Mucosa of rectum (tissue), 2 donors: ENCODE measurements around the gene USP32.
A peak's percentile ranks its signal among the peaks of the same experiment; 100 is the strongest.
"Not testable (repeated sequence)": the region's sequence is repeated elsewhere in the genome, so short reads cannot be mapped to it uniquely, and the experiment has no call there.

ENCODE experiments used
- H3K27ac ChIP-seq, 2 donors: one replicate each; pipeline ENCODE4 v1.7.0; 2013; ENCODE audit warnings: inconsistent platforms in 2 of 2, low read depth in 2 of 2, low read length in 2 of 2
- H3K27me3 ChIP-seq, 2 donors: one replicate each; pipeline ENCODE4 v1.7.0; 2013; ENCODE audit warnings: low read length in 2 of 2; ENCODE audit not compliant: control insufficient read depth in 2 of 2, insufficient read depth in 2 of 2
- H3K36me3 ChIP-seq, 2 donors: one replicate each; pipeline ENCODE4 v1.7.0; 2013; ENCODE audit warnings: low read length in 2 of 2; ENCODE audit not compliant: control insufficient read depth in 2 of 2, insufficient read depth in 2 of 2
- H3K4me1 ChIP-seq, 2 donors: one replicate each; pipeline ENCODE4 v1.7.0; 2013; ENCODE audit warnings: low read length in 2 of 2, mild to moderate bottlenecking in 1 of 2; ENCODE audit not compliant: control insufficient read depth in 2 of 2, insufficient read depth in 2 of 2
- H3K4me3 ChIP-seq, 2 donors: one replicate each; pipeline ENCODE4 v1.7.0; 2013; ENCODE audit warnings: low read length in 2 of 2
- H3K9ac ChIP-seq, 2 donors: one replicate each; pipeline ENCODE4 v1.7.0; 2013; ENCODE audit warnings: low read length in 2 of 2, low read depth in 1 of 2, mild to moderate bottlenecking in 1 of 2
- H3K9me3 ChIP-seq, 2 donors: one replicate each; pipeline ENCODE4 v1.7.0; 2013; ENCODE audit warnings: low read length in 2 of 2; ENCODE audit not compliant: control insufficient read depth in 2 of 2
- donor health status: healthy.
- donor health status: Normal muscosa, but diverticular disease.

USP32 gene

GRCh38 chr17:60248618-60249289 lies 143.2 kb downstream of the USP32 start:
- Histone ChIP-seq H3K9me3 (no peaks in the 10 kb centered on the region), H3K4me1 (no peaks in the 10 kb centered on the region), H3K4me3 (no peak overlapping the region), H3K27me3 (no peaks in the 10 kb centered on the region), H3K27ac (peak overlapping the region; percentile 3 to 27), H3K36me3 (no peaks in the 10 kb centered on the region), H3K9ac (no peak overlapping the region)

- H3K27ac ChIP-seq, result no peak overlapping the region
Observed at GRCh38 chr17:60247836-60248461, 144.0 kb downstream of the USP32 start.

DNA sequence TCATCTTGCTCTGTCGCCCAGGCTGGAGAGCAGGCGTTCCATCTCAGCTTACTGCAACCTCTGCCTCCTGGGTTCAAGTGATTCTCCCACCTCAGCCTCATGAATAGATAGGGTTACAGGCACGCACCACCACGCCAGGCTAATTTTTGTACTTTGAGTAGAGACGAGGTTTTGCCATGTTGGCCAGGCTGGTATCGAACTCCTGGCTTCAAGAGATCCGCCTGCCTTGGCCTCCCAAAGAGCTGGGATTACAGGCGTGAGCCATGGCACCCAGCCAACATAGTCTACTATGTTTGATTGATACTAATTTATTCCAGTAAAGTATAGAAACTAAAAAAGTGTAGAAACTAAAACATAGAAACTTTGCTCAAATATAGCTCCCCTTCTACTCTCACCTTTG lies 147.3 kb downstream of the USP32 start:
- no peak overlapping the region for H3K9ac ChIP-seq
- no peak overlapping the region for H3K27ac ChIP-seq
- no peaks in the 10 kb centered on the region for H3K4me1 ChIP-seq

More at GRCh38 chr17:60247836-60248461, 144.0 kb downstream of the USP32 start:
- no peaks in the 10 kb centered on the region for H3K27me3 ChIP-seq
- no peaks in the 10 kb centered on the region for H3K4me1 ChIP-seq
- no peaks in the 10 kb centered on the region for H3K9me3 ChIP-seq
- H3K4me3 ChIP-seq, result no peak overlapping the region
- H3K36me3 ChIP-seq, result no peaks in the 10 kb centered on the region
- no peak overlapping the region for H3K9ac ChIP-seq

GRCh38 chr17:60240290-60240689 lies 151.6 kb downstream of the USP32 start:
- Histone ChIP-seq H3K36me3 (peaks cover 0 to 7% of the 10 kb centered on the region in 2 donors), H3K9me3 (no peaks in the 10 kb centered on the region), H3K4me3 (no peak overlapping the region), H3K4me1 (no peaks in the 10 kb centered on the region), H3K27ac (no peak overlapping the region), H3K27me3 (no peaks in the 10 kb centered on the region), H3K9ac (no peak overlapping the region)

More for the DNA sequence above, 147.3 kb downstream of the USP32 start:
- Histone ChIP-seq H3K27me3 (no peaks in the 10 kb centered on the region), H3K9me3 (no peaks in the 10 kb centered on the region), H3K36me3 (no peaks in the 10 kb centered on the region), H3K4me3 (no peak overlapping the region)

GRCh38 chr17:60231691-60232090 lies 160.2 kb downstream of the USP32 start:
- H3K9me3 ChIP-seq, result no peaks in the 10 kb centered on the region
- H3K27ac ChIP-seq, result no peak overlapping the region
- H3K36me3 ChIP-seq, result peaks cover 0 to 11% of the 10 kb centered on the region in 2 donors
- H3K27me3 ChIP-seq, result no peaks in the 10 kb centered on the region
- H3K4me1 ChIP-seq, result no peaks in the 10 kb centered on the region
- H3K4me3 ChIP-seq, result no peak overlapping the region
- H3K9ac ChIP-seq, result no peak overlapping the region

GRCh38 chr17:60231234-60231633 lies 160.7 kb downstream of the USP32 start:
- H3K36me3 ChIP-seq, result peaks cover 0 to 11% of the 10 kb centered on the region in 2 donors
- H3K4me1 ChIP-seq, result no peaks in the 10 kb centered on the region
- H3K27ac ChIP-seq, result no peak overlapping the region
- H3K27me3 ChIP-seq, result no peaks in the 10 kb centered on the region
- no peak overlapping the region for H3K9ac ChIP-seq
- H3K9me3 ChIP-seq, result no peaks in the 10 kb centered on the region
- H3K4me3 ChIP-seq, result no peak overlapping the region

GRCh38 chr17:60230358-60230757 lies 161.6 kb downstream of the USP32 start:
- Histone ChIP-seq H3K27ac (no peak overlapping the region), H3K9ac (no peak overlapping the region), H3K9me3 (no peaks in the 10 kb centered on the region), H3K4me1 (no peaks in the 10 kb centered on the region), H3K36me3 (peaks cover 0 to 5% of the 10 kb centered on the region in 2 donors), H3K4me3 (no peak overlapping the region), H3K27me3 (no peaks in the 10 kb centered on the region)

- H3K4me1 ChIP-seq, result no peaks in the 10 kb centered on the region
- H3K9ac ChIP-seq, result no peak overlapping the region
- no peaks in the 10 kb centered on the region for H3K27me3 ChIP-seq
- H3K36me3 ChIP-seq, result peaks cover 5 to 8% of the 10 kb centered on the region in 2 donors
- H3K4me3 ChIP-seq, result no peak overlapping the region
- H3K27ac ChIP-seq, result no peak overlapping the region
- H3K9me3 ChIP-seq, result no peaks in the 10 kb centered on the region
Observed at GRCh38 chr17:60229188-60229802, 162.6 kb downstream of the USP32 start.

DNA sequence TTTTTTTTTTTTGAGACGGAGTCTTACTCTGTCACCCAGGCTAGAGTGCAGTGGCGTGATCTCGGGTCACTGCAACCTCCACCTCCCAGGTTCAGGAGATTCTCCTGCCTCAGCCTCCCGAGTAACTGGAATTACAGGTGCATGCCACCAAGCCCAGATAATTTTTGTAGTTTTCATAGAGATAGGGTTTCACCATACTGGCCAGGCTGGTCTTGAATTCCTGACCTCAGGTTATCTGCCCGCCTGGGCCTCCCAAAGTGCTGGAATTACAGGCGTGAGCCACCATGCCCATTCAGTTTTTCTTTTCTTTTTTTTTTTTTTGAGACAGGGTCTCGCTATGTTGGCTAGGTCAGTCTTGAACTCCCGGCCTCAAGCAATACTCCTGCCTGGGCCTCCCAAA lies 164.7 kb downstream of the USP32 start:
- peaks cover 10 to 13% of the 10 kb centered on the region in 2 donors for H3K36me3 ChIP-seq
- not testable (repeated sequence) for H3K9me3 ChIP-seq, H3K27me3 ChIP-seq, H3K4me1 ChIP-seq, H3K4me3 ChIP-seq, H3K27ac ChIP-seq, H3K9ac ChIP-seq

GRCh38 chr17:60224064-60224463 lies 167.9 kb downstream of the USP32 start:
- Histone ChIP-seq H3K9ac (no peak overlapping the region), H3K27me3 (no peaks in the 10 kb centered on the region), H3K9me3 (no peaks in the 10 kb centered on the region), H3K4me3 (no peak overlapping the region), H3K36me3 (peaks cover 15 to 17% of the 10 kb centered on the region in 2 donors), H3K4me1 (no peaks in the 10 kb centered on the region), H3K27ac (no peak overlapping the region)
